Measurements from ENCODE around the gene NPHP3.

NPHP3 gene

DNA sequence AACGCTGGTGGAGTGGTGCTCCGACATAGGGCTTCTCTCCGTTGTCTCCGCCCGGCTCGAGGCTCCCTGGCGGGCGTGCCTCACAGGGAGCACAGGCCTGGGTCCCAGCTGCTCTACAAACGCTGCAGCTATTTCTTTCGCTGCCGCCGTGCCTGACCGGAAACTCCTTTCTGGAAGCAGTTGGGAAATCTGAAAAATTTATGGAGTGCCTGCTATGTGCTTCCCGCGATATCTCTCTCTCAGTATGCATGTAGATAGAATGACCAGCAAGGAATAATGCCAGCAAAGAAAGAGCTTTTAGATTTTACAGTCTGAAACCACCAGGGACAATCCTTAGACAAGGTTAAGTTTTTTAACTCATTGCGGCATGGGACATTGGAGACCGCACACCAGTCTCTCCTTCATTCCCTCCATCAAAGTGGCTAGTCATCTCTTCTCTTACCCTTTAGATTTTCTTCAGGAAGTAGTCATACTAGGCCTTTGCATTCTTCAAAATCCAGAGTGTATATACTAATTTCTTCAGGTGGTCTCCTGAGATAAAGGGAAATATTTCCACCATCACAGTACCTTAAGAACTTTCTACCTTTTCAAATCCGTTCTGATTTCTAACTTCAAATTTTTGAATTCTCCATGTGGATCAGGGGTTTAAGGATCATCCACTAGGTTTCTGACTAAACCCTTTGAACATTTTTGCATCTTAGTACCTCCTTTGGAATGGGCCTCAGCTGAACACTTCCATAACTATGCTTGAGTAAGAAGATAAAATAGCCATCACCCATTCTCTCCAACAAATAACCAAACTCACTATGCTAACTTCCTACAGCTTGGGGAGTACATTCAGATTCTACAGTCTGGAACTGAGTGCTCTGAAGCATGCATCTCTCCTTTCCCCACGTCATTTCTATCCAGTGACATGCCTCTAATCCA is 1.1 kb upstream of the NPHP3 start:
- Histone ChIP-seq H3K27ac (ENCODE audit: low read length) (peak overlapping the region; percentile 68), H3K4me1 (ENCODE audit: insufficient read depth, low read length) (peaks cover 28% of the 10 kb centered on the region)
- TF ChIP-seq EZH2 (IDR thresholded peaks at IDR 0.05; ENCODE audit: borderline replicate concordance, low read depth, low read length, severe bottlenecking) = no peak
- no peak for TF ChIP-seq CTCF (IDR thresholded peaks at IDR 0.05; ENCODE audit: borderline replicate concordance, extremely low read depth, low read length, poor library complexity, severe bottlenecking)

GRCh38 chr3:132721479-132722164 is 587 bp downstream of the NPHP3 start:
- H3K27ac ChIP-seq (ENCODE audit: low read length) = peak overlapping the region; percentile 68
- peaks cover 8% of the 10 kb centered on the region; the same call in 1 of the 2 replicates for H3K36me3 ChIP-seq (ENCODE audit: insufficient read depth, low read length)
- H3K4me2 ChIP-seq (ENCODE audit: insufficient read depth, low read length) = peak overlapping the region; percentile 73
- H3K9me3 ChIP-seq (ENCODE audit: insufficient read depth, low read length, severe bottlenecking) = no peaks in the 10 kb centered on the region
- ATAC-seq (ENCODE audit: insufficient read depth, low read depth) = no peak; the same call in 2 of the 3 replicates
- H3K4me1 ChIP-seq (ENCODE audit: insufficient read depth, low read length) = peaks cover 28% of the 10 kb centered on the region
- peaks cover 11% of the 10 kb centered on the region for H3K79me2 ChIP-seq (ENCODE audit: insufficient read depth, low read length)
- TF ChIP-seq EZH2 (IDR thresholded peaks at IDR 0.05; ENCODE audit: borderline replicate concordance, low read depth, low read length, severe bottlenecking) (no peak), CTCF (IDR thresholded peaks at IDR 0.05; ENCODE audit: borderline replicate concordance, extremely low read depth, low read length, poor library complexity, severe bottlenecking) (no peak)
- H2AFZ ChIP-seq (ENCODE audit: low read depth, low read length) = peak overlapping the region; percentile 85
- no peak for DNase-seq
- no peaks in the 10 kb centered on the region for H4K20me1 ChIP-seq (ENCODE audit: insufficient read depth, low read length)
- H3K4me3 ChIP-seq (ENCODE audit: low read depth in 1 of 2, low read length in 2 of 2) = peak overlapping the region; percentile 30 to 85; a peak in 3 of 4 replicates
- H3K9ac ChIP-seq (ENCODE audit: low read depth, low read length) = peak overlapping the region; percentile 82
- no peaks in the 10 kb centered on the region for H3K27me3 ChIP-seq (ENCODE audit: insufficient read depth, low read length, poor library complexity)

More for the DNA sequence above, 1.1 kb upstream of the NPHP3 start:
- Histone ChIP-seq H3K4me3 (ENCODE audit: low read depth in 1 of 2, low read length in 2 of 2) (peak overlapping the region; percentile 21 to 95; a peak in 3 of 4 replicates), H3K79me2 (ENCODE audit: insufficient read depth, low read length) (peaks cover 11% of the 10 kb centered on the region), H3K27me3 (ENCODE audit: insufficient read depth, low read length, poor library complexity) (no peaks in the 10 kb centered on the region), H2AFZ (ENCODE audit: low read depth, low read length) (peak overlapping the region; percentile 93), H3K9me3 (ENCODE audit: insufficient read depth, low read length, severe bottlenecking) (no peaks in the 10 kb centered on the region), H3K36me3 (ENCODE audit: insufficient read depth, low read length) (peaks cover 4% of the 10 kb centered on the region; the same call in 1 of the 2 replicates), H4K20me1 (ENCODE audit: insufficient read depth, low read length) (no peaks in the 10 kb centered on the region), H3K4me2 (ENCODE audit: insufficient read depth, low read length) (peak overlapping the region; percentile 84), H3K9ac (ENCODE audit: low read depth, low read length) (peak overlapping the region; percentile 64)
- ATAC-seq (ENCODE audit: insufficient read depth, low read depth) (no peak; the same call in 2 of the 3 replicates), DNase-seq (no peak)

DNA sequence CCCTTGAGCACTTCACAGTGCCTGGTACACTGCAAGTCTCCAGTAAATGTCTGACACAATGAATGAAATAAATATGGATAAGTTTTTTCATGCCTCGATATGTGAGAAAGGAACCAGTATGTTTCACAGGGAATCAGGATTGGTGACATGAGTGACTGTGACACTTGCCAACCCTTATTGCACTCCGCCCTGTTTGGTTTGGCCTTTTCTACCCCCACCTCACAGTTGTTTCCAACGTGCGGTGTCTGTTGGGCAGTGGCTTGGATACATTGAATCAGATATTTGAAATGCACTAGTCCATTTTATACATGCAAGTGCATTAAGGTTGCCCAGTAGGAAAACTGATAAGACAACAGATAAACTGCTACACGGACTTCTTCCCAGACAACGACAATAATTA is 2.0 kb downstream of the NPHP3 start:
- ATAC-seq (ENCODE audit: insufficient read depth, low read depth) (no peak), DNase-seq (no peak)
- no peak overlapping the region for H3K27ac ChIP-seq (ENCODE audit: low read length)

More for the DNA sequence above, 2.0 kb downstream of the NPHP3 start:
- H3K36me3 ChIP-seq (ENCODE audit: insufficient read depth, low read length) = peaks cover 12% of the 10 kb centered on the region; the same call in 1 of the 2 replicates
- H3K27me3 ChIP-seq (ENCODE audit: insufficient read depth, low read length, poor library complexity) = no peaks in the 10 kb centered on the region
- no peaks in the 10 kb centered on the region for H4K20me1 ChIP-seq (ENCODE audit: insufficient read depth, low read length)
- no peaks in the 10 kb centered on the region for H3K9me3 ChIP-seq (ENCODE audit: insufficient read depth, low read length, severe bottlenecking)
- no peak overlapping the region for H3K9ac ChIP-seq (ENCODE audit: low read depth, low read length)
- TF ChIP-seq EZH2 (IDR thresholded peaks at IDR 0.05; ENCODE audit: borderline replicate concordance, low read depth, low read length, severe bottlenecking) = no peak
- no peak for TF ChIP-seq CTCF (IDR thresholded peaks at IDR 0.05; ENCODE audit: borderline replicate concordance, extremely low read depth, low read length, poor library complexity, severe bottlenecking)
- H3K4me1 ChIP-seq (ENCODE audit: insufficient read depth, low read length) = peaks cover 28% of the 10 kb centered on the region
- no peak overlapping the region for H2AFZ ChIP-seq (ENCODE audit: low read depth, low read length)
- peak overlapping the region; percentile 73 for H3K4me2 ChIP-seq (ENCODE audit: insufficient read depth, low read length)
- peaks cover 11% of the 10 kb centered on the region for H3K79me2 ChIP-seq (ENCODE audit: insufficient read depth, low read length)
- peak overlapping the region in 1 of 2 experiments; percentile 34; a peak in 2 of 4 replicates for H3K4me3 ChIP-seq (ENCODE audit: low read depth in 1 of 2, low read length in 2 of 2)

All from DND-41 (cell line).